ENCODE data around the gene CMSS1. TPM values are rescaled to one million over a fixed set of nuclear protein-coding genes. Genes with fewer than 3 reads are reported as not detected.

CMSS1 gene
- total RNA-seq, 1 donor from 2014 or later, result 56.3 TPM

GRCh38 chr3:100082714-100083113 lies 265.1 kb downstream of the CMSS1 start:
- peaks cover 4% of the 10 kb centered on the region for H3K9me3 Mint-ChIP-seq
- peaks cover 6% of the 10 kb centered on the region for H3K36me3 Mint-ChIP-seq
- no peaks in the 10 kb centered on the region for H3K27me3 Mint-ChIP-seq (ENCODE audit: insufficient read depth, low read depth)
- H3K9ac ChIP-seq, result no peak overlapping the region
- H3K9me3 ChIP-seq (ENCODE audit: low read depth), result no peaks in the 10 kb centered on the region
- no peaks in the 10 kb centered on the region for H3F3A ChIP-seq (ENCODE audit: low read depth)
- H3K27me3 ChIP-seq, result no peaks in the 10 kb centered on the region
- H3K4me3 ChIP-seq, result no peak overlapping the region
- H3K4me3 Mint-ChIP-seq, result no peak overlapping the region
- no peak for DNase-seq (ENCODE audit: low spot score)
- no peak overlapping the region for H3K4me2 ChIP-seq
- peaks cover 34% of the 10 kb centered on the region for H3K4me1 Mint-ChIP-seq
- H3K36me3 ChIP-seq, result no peaks in the 10 kb centered on the region
- no peak overlapping the region for H3K27ac ChIP-seq
- H3K79me2 ChIP-seq (ENCODE audit: low read depth), result no peaks in the 10 kb centered on the region
- H2AFZ ChIP-seq (replicated peaks), result no peak overlapping the region
- TF ChIP-seq EZH2 (IDR thresholded peaks at IDR 0.05) (no peak), EZH2phosphoT487 (IDR thresholded peaks at IDR 0.05) (no peak), CTCF (IDR thresholded peaks at IDR 0.05) (no peak)
- no peaks in the 10 kb centered on the region for H3K4me1 ChIP-seq
- no peaks in the 10 kb centered on the region for H4K20me1 ChIP-seq (ENCODE audit: low read depth)
- H3K27ac Mint-ChIP-seq, result no peak overlapping the region

- Histone ChIP-seq H3K79me2 (ENCODE audit: low read depth) (no peaks in the 10 kb centered on the region), H3K4me2 (no peak overlapping the region), H3F3A (ENCODE audit: low read depth) (no peaks in the 10 kb centered on the region), H3K9ac (no peak overlapping the region), H3K27ac (no peak overlapping the region), H3K9me3 (ENCODE audit: low read depth) (no peaks in the 10 kb centered on the region), H3K36me3 (no peaks in the 10 kb centered on the region), H3K4me1 (no peaks in the 10 kb centered on the region), H2AFZ (replicated peaks) (no peak overlapping the region), H4K20me1 (ENCODE audit: low read depth) (no peaks in the 10 kb centered on the region), H3K27me3 (no peaks in the 10 kb centered on the region), H3K4me3 (no peak overlapping the region)
- no peak overlapping the region for H3K4me3 Mint-ChIP-seq
- no peaks in the 10 kb centered on the region for H3K27me3 Mint-ChIP-seq (ENCODE audit: insufficient read depth, low read depth)
- H3K27ac Mint-ChIP-seq, result no peak overlapping the region
- H3K36me3 Mint-ChIP-seq, result peaks cover 6% of the 10 kb centered on the region
- H3K4me1 Mint-ChIP-seq, result peaks cover 34% of the 10 kb centered on the region
- DNase-seq (ENCODE audit: low spot score), result no peak
- peaks cover 4% of the 10 kb centered on the region for H3K9me3 Mint-ChIP-seq
- TF ChIP-seq EZH2 (IDR thresholded peaks at IDR 0.05) (no peak), CTCF (IDR thresholded peaks at IDR 0.05) (no peak), EZH2phosphoT487 (IDR thresholded peaks at IDR 0.05) (no peak)
Measured at GRCh38 chr3:100083209-100083608, 265.5 kb downstream of the CMSS1 start.

DNA sequence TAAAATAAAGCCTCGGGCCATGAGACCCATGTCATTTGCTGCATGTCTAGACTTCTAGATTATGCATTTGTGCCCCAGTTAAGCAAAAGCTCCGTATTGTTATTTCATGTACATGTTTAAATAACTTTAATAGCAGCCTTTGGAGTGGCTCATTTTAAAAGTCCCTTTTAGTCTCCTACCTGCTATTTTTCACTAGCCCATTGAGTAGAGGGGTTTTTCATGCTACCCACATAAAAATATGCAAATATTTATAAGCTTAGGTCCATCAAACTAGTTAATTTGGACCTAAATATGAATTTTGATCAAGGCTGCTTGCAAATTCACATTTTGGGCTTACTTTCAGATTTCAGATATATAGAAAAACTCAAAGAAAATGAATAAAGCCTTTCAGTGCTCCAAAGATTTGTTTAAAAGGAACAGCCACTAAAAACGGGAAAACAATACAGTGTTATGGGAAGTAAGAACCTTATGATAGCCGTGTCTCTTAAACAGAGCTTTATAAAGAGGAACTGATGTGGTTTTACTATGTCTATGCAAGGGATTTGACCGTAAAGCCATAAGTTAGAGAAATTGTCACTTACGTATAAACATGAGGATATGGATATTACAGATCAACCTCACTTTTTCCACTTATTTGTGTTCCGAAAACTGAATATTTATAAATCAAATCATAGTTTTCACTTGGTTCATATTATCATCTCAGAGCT lies 266.6 kb downstream of the CMSS1 start:
- Mint-ChIP-seq H3K36me3 (peaks cover 6% of the 10 kb centered on the region), H3K27ac (no peak overlapping the region), H3K9me3 (peaks cover 4% of the 10 kb centered on the region), H3K27me3 (ENCODE audit: insufficient read depth, low read depth) (no peaks in the 10 kb centered on the region), H3K4me1 (peaks cover 42% of the 10 kb centered on the region), H3K4me3 (no peak overlapping the region)
- no peaks in the 10 kb centered on the region for H3K27me3 ChIP-seq
- TF ChIP-seq EZH2 (IDR thresholded peaks at IDR 0.05) (no peak), CTCF (IDR thresholded peaks at IDR 0.05) (no peak), EZH2phosphoT487 (IDR thresholded peaks at IDR 0.05) (no peak)
- no peak overlapping the region for H3K4me3 ChIP-seq
- H2AFZ ChIP-seq (replicated peaks), result no peak overlapping the region
- H3K4me1 ChIP-seq, result no peaks in the 10 kb centered on the region
- H3K36me3 ChIP-seq, result no peaks in the 10 kb centered on the region
- no peak overlapping the region for H3K27ac ChIP-seq
- no peaks in the 10 kb centered on the region for H3F3A ChIP-seq (ENCODE audit: low read depth)
- H3K4me2 ChIP-seq, result no peak overlapping the region
- no peaks in the 10 kb centered on the region for H3K9me3 ChIP-seq (ENCODE audit: low read depth)
- no peak overlapping the region for H3K9ac ChIP-seq
- H4K20me1 ChIP-seq (ENCODE audit: low read depth), result no peaks in the 10 kb centered on the region
- no peak for DNase-seq (ENCODE audit: low spot score)
- no peaks in the 10 kb centered on the region for H3K79me2 ChIP-seq (ENCODE audit: low read depth)

All from neural progenitor cell (in vitro differentiated cells).